NCI-H446 (cell line): ENCODE measurements around the gene MAN2A1.
"Not testable (repeated sequence)": the region's sequence is repeated elsewhere in the genome, so short reads cannot be mapped to it uniquely, and the experiment has no call there.

Experiments used
- DNase-seq, 2 experiments: peaks; one replicate each; lab custom pipeline; 2025; lab: John Stamatoyannopoulos, UW

Gene MAN2A1

DNA sequence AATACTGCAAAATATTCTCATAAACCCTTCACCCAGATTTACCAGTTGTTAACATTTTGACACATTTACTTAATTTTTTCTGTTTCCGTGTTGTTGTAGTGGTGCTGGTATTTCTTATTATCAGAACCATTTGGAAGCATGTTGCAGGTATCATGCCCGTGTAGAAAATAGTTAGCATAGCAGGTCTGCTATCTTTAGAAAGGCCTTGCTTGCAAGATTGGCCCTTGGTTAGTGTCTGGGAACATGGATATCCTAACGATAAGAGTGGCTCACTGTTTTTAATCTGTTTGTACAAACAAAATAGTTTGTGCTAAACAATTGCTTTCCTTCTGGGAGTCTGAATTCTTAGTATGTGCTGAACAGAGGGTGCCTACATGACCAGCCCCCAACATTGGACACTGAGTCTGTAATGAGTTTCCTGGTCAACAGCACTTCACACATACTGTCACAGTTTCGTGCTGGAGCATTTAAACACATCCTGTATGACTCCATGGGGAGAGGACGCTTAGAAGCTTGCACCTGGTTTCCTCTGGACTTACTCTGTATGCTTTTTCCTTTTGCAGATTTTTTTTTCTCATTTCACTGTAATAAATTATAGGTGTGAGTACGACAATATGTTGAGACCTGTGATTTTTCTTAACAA is 66.9 kb downstream of the MAN2A1 start:
- no peak for DNase-seq

DNA sequence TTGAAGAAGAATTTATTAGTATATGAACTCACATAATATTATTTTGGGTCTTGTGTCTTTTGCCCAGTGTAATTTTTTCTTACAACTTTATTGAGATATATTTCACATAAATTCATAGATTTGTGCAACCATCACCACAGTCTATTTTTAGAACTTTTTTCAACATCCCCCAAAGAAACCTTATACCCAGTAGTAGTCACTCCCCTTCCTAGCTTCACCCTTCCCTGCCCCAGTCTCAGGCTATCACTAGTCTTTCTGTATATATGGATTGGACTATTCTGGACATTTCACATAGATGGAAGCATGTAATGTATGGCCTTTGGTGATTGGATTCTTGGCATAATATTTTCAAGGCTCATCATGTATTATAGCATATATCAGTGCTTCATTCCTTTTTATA is 67.8 kb downstream of the MAN2A1 start:
- no peak for DNase-seq

DNA sequence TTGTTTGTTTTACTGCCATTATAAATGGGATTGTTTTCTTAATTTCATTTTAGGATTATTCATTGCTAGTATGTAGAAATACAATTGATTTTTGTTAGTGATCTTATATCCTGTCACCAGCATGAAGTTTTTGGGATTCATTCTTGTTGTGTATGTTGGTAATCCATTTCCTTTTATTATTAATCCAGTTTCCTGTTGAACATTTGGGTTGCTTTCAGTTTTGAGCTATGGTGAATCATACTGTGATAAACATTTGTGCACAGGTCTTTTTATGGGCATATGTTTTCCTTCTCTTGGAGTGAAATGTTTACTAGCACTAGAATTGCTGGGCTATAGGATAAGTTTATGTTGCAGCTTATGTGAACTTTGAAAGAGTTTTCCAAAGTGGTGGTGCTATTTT is 69.6 kb downstream of the MAN2A1 start:
- no peak for DNase-seq

DNA sequence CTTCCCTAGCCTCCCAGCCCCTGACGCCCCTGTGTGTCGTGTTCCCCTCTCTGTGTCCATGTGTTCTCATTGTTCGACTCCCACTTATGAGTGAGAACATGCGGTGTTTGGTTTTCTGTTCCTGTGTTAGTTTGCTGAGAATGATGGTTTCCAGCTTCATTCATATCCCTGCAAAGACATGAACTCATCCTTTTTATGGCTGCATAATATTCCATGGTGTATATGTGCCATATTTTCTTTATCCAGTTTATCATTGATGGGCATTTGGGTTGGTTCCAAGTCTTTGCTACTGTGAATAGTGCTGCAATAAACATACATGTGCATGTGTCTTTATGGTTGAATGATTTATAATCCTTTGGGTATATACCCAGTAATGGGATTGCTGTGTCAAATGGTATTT is 70.4 kb downstream of the MAN2A1 start:
- DNase-seq = not testable (repeated sequence)

DNA sequence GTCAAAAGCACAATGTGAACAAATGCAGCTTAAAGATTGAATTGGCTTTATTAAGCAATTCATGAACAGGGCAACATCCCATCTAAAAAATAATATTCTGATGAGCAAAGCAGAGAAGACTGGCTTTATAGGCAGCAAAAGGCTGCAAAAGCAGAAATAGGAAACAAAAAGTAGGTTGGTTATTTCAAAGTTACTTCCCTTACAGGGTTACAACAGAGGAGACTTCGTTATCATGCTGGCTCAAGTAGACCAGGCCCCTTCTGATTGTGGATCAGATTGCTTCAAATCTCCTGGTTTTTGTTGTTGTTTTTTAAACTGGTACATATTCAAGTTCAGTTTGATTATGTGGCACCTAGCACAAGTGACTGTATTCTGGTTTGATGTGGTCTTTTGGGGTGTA is 73.1 kb downstream of the MAN2A1 start:
- DNase-seq = no peak

DNA sequence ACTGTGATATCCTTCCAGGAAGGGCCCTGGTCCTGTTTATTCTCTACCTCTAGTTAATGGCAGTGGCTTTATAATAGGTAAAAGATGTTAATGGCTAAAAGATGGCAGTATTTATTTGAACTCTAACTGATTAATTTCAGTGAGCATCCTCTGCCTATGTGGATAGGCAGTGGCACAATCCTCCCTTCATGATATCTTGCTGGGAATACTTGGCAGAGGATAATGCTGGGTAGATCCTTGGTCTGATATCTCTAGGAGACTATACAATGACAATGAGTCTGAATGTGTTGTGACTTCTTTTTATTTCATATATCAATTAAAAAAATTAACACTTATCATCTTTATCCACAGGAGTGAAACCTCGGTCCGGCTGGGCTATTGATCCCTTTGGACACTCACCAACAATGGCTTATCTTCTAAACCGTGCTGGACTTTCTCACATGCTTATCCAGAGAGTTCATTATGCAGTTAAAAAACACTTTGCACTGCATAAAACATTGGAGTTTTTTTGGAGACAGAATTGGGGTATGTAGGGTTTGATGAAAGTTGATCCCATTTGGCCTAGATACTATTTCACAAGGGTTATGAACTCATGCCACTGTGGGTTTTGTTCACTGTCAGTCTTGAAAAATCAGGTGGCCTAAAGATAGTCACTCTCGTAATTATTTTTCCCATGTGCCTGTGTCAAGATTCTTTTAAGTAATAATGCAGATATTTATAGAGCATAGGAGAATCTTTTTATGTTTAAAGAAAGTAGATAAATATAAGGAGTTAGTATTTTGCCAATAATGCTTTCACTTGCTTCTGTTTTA is 77.7 kb downstream of the MAN2A1 start:
- no peak for DNase-seq

DNA sequence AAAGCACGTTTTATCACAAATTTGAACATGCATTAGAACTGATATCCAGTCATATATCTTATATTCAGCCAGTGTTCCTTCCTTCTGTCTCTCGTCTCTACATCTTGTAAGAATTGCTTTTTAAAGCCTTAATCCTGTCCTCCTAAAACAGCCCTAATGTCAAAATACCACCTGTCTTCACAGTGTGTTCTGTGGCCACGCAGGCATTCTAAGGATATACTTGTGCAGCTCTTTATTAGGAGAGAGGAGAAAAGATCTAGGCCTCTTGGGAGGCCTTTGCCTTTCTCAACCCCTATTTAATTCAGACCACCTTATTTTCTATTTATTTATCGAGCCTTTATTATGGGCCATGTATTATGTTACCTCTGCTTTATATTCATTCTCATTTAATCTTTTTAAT is 78.3 kb downstream of the MAN2A1 start:
- no peak for DNase-seq

DNA sequence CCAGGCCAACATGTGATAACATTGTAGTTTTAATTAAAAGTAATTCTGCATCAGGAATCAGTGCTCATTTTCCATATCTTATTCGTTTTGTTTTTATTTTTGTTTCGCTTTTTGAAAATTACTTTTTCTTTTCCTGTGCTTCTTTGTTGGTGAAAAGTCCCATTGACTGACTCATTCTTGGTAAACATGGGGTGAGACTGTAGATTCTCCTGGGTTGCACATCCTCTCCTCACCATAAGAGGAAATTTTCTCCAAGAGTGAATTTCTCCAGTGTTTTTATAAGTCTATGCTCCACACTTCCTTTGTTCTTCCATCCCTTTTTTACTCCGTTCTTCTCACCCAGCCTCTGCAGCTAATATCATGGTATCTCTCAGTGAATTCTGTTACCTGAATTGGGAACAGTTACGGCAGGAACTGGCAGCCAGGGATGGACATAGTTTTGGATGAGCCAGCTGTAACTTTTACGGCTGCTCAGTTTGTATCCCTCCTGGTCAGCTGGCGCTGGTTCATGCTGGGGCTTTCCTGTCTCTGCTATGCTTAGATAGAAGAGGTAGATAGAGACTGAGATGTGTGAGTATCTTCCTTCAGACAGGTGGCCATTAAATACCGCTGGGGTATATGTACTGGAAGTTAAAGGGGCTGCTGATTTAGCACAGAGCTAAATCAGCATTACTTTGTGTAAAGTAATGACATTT is 80.0 kb downstream of the MAN2A1 start:
- no peak for DNase-seq

DNA sequence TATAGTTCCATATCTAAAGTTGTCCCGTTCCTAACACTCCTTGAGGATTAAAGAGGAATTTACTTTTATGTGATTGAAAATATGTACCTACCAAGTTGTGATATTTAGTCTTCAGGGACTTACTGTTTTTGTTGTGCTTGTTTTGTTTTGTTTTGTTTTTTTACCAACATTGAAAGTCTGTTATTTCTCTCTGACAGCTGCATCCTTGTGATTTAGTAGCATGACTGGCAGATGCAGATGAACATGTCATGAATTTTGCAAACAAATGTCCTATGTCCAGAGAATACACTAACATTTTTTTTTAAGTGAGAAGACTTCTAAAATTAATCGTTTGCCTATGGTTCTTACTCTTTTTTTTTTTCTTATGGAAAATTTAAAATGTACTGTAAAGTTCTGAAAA is 85.4 kb downstream of the MAN2A1 start:
- DNase-seq = no peak

DNA sequence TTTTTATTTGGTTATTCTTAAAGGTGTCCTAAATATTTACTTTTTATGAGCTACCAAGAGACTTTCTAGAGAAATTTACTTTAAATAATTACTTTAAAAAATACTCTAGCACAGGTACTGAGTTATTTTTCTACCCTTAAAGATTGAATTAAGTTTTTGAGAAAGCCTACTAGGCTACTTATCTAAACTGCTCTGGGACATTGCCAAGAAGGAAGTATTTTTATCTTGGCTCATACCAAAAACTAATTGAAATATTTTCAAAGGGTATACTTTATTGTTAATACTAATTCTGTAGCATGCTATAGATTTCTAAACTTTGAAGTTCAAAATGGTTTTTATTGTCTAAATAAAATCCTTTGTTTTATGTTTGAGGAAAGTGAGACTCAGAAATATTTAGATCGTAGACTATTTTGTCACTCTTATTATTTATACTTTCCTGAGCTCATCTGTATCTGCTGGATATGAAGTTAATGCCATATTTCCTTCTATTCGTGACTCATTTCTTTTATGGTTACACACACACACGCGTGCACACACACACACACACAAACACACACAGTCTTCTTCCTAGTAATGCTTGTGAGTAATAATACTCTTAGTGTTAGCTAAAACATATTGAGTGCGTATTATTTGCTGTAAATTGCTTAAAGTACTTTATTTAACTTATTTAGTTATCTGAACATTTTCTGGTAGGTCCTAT is 89.5 kb downstream of the MAN2A1 start:
- no peak for DNase-seq

DNA sequence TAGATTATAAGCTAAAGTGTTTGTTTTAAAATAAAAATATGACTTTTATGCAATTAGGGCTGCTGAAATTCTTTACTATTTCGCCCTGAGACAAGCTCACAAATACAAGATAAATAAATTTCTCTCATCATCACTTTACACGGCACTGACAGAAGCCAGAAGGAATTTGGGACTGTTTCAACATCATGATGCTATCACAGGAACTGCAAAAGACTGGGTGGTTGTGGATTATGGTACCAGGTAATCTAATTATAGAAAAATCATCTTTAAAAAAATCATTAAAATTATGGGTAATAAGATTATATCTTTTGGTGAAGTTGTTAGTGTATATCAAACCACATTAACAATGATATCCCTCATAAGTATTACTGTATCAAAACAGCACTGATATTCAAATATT is 95.0 kb downstream of the MAN2A1 start:
- no peak for DNase-seq

DNA sequence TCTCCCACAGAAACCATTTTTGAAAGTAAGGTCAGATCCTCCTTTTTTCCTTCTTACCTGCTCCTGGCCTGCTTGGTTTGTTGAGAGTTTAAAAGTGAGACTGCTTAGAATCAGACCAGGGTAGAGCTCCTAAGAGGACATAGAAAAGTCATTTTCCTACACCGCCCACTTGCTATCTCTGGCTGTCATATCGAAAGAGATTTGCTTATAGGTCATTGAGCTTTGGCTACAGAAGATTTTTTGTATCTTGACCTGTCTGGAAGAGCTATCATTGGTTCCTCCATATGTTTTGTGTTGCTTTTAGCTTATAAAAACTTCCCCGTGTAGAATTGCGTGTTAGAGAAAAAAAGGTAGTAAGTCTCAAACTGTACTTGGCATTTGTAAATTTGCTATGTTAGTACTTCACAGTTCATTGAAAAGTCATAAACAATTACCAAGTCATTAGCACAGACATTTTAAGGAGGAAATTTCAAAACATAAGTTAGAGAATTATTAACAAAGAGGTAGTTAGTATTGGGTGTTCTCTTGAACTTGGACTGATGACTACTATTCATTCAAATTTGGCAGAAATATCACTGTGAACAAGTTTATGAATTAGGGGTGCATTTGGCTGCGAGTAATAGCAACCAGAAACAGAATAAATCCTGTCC is 96.6 kb downstream of the MAN2A1 start:
- DNase-seq = no peak

DNA sequence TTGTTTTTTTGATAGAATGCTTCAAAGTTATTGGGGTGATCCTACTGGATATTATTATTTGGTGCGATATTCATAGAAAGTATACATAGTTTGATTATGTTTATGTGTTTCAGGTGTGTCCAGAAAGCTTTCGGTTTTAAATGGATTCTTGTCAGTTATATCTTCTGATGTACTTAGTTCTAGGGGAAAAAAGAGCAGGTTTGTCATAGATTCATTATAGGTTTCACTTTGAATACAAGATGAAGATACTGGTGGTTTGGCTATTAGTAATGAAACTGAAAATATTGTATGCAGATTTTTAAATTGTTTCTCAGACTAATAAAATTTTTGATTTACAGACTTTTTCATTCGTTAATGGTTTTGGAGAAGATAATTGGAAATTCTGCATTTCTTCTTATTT is 98.9 kb downstream of the MAN2A1 start:
- DNase-seq = no peak

DNA sequence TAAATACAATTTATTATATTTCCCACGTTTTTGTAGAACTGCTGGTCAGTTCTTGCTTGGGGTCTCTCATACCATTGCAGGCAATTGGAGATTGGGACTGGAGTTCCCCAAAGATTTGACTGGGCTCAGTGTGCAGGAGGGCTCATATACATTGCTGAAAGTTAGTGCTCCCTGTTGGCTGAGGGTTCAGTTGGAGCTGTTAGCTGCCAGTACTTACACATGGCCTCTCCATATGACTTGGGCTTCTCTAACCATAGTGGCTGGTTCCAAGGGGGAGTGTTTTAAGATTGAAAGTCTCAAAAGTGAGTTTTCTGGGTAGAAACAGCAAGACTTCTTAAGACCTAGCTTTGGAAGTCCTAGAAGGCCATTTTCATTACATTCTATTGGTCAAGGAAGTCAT is 102.9 kb downstream of the MAN2A1 start:
- no peak for DNase-seq

DNA sequence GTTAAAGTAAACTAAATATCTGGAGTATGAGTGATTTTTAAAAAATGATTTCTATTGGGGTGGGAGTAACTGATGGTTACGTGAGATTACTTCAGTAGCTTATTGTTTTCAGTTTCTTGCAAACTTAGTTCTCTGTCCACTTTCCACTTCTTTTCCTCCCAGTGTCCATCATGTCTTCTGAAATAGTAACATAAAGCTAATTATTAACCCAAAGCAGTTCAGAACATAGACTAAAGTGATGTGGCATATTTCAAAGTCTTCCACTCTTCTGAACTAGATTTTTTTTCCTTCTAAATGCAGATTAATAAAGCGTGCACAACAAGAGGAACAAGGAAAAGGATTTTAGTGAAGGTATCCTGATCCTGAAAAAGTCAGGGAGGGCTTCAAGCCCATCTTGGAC is 114.1 kb downstream of the MAN2A1 start:
- no peak for DNase-seq

DNA sequence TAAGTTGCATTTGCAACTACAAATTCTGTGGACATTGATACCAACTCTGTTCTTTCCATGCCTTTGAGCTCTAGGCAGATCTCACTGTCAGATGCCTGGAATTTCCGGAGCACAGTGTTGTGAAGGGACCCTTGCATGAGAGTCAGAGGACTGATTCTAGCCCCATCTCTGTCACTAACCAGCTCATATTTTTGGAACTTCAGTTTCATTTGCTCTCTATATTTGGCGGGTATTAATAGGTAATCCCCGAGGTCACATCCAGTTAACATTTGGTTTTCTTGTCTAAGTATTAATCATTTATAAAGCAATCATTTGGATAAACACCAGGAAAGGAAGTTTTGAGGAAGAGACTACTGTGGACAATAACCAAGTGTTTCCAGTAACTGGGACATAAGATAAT is 115.7 kb downstream of the MAN2A1 start:
- DNase-seq = no peak

DNA sequence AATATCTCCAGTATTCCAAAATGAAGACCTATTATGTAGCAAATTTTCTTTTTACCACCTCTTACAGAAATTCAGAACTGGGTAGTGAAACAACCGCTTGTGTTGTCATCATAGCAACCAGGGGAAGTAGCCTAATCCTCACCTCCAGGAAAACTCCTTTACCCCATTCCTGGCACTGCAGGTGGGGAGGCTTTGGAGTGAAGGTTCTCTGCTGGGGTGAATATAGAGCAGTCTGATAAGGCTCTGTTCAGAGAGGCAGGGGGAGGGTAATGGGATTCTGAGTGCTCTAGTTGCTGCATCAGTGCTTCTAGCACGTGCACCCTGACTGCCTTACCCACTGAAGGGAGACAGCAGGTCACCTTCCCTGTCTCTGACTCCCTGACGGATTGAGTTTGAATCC is 116.2 kb downstream of the MAN2A1 start:
- no peak for DNase-seq

DNA sequence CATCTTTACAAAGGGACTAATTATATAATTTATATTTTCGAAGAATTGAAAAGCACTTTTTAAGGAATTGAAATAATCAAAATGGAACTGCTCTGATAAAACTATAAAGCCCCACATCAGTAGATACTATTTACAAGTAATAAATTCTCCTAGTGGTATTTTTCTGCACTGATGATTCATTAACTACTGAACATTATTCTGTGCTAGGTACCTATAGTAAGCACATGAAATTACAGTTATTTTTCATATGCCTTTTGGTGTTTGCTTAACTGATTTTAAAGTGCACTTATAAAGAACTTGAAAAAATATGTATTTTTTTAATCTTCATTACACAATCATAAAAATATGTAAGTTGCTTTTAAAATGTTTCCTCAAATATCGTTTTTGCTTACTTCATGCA is 123.0 kb downstream of the MAN2A1 start:
- DNase-seq = no peak

DNA sequence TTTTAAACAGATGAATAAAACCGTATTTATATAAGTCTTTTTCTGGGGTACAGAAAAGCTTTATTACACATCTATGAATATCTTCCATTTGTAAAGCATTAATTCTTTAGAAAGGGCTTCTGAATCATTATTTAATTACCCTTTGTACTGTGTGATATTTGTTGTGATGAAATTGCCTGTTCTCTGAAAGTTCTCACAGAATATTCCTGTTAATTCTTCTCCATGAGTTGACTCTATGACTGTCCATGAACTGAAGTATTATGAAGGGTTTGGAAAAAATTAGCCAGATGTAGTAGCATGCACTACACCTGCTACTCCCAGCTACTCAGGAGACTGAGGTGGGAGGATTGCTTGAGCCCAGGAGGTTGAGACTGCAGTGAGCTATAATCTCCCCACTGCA is 127.0 kb downstream of the MAN2A1 start:
- DNase-seq = no peak

DNA sequence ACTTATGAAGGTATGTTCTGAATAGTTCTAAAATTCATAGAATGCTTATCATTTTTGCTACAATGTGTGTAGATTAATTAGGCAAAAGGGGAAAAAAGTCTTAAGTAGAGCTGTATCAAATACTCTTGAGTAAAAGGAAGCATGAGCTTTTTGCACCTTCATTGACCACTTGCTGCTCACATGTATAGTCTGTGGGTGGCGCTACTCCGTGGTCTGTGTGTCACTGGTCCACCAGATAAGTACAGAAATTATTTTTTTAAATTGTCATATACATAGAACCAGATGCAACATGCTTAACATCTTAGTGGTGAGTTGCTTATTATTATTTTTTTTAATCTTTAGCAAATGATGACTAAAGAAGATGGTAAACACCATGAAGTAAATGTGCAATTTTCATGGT is 130.2 kb downstream of the MAN2A1 start:
- no peak for DNase-seq

DNA sequence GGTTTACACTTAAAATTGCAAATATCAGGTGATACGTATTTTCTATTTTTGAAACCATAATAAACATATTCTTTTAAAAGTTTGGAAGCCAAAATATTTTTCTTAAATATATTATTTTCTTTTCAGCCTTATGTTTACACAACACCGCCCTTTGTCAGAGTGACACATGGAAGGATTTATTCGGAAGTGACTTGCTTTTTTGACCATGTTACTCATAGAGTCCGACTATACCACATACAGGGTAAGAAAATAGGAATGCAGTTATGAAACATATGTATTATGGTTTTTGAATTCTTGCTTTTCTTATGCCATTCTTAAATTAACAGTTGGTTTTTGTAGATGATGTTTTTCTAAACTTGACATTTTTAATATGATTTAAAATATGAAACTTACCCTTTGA is 133.9 kb downstream of the MAN2A1 start:
- DNase-seq = no peak

DNA sequence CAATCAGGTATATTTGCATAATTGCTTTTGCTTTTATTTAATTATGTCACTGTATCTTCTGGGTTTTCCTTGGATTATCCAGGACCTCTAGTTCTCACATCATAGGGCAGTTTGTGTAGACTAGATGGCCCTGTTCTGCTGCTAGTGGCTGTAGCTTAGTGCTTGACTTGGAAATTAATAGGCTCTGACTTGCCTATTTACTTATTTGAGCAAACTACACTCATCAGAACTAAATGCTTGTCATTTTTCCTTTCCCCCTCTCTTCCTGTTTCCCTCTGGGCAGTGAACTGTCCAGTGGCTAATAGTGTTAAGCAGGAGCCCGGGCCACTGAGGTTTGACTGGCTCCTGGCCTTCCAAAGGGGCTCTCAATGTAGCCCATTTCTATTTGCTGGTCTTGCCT is 135.7 kb downstream of the MAN2A1 start:
- DNase-seq = no peak
